ENCODE results near the gene FARP1. TPM values are rescaled to one million over a fixed set of nuclear protein-coding genes. Genes with fewer than 3 reads are reported as not detected.

The FARP1 gene
- total RNA-seq, 1 donor from 2014 or later = 128 TPM

GRCh38 chr13:98297051-98297450, 154.2 kb downstream of the FARP1 start:
- TF ChIP-seq EZH2 (IDR thresholded peaks at IDR 0.05; ENCODE audit: insufficient read depth, low read length) = no peak
- TF ChIP-seq CTCF (IDR thresholded peaks at IDR 0.05; ENCODE audit: insufficient read depth, low read depth, low read length) = no peak
- Histone ChIP-seq H3K36me3 (ENCODE audit: insufficient read depth, low read length) (no peaks in the 10 kb centered on the region), H2AFZ (ENCODE audit: low read depth, low read length) (no peak overlapping the region), H3K4me1 (ENCODE audit: insufficient read depth, low read length) (peaks cover 26% of the 10 kb centered on the region), H3K4me3 (ENCODE audit: insufficient read depth, low read depth, low read length) (no peak overlapping the region), H3K9me3 (ENCODE audit: insufficient read depth, low read depth, low read length) (no peaks in the 10 kb centered on the region), H3K79me2 (ENCODE audit: insufficient read depth, low read length) (peaks cover 43% of the 10 kb centered on the region), H3K9ac (ENCODE audit: low read length) (no peak overlapping the region), H3K27ac (ENCODE audit: low read depth, low read length) (no peak overlapping the region), H3K27me3 (ENCODE audit: insufficient read depth, low read length) (no peaks in the 10 kb centered on the region), H4K20me1 (ENCODE audit: insufficient read depth, low read length) (peaks cover 39% of the 10 kb centered on the region), H3K4me2 (ENCODE audit: low read length) (no peak overlapping the region)
- DNase-seq (ENCODE audit: low read depth) = no peak
- no peak overlapping the region for H3K4me3 Mint-ChIP-seq (ENCODE audit: unreplicated experiment)
- no peaks in the 10 kb centered on the region for H3K9me3 Mint-ChIP-seq (ENCODE audit: unreplicated experiment)
- H3K36me3 Mint-ChIP-seq (ENCODE audit: low read depth, unreplicated experiment) = peaks cover 3% of the 10 kb centered on the region
- FAIRE-seq = no peak
- no peaks in the 10 kb centered on the region for H3K27me3 Mint-ChIP-seq (ENCODE audit: low read depth, unreplicated experiment)
- no peak overlapping the region for H3K27ac Mint-ChIP-seq (ENCODE audit: unreplicated experiment)
- peaks cover 31% of the 10 kb centered on the region for H3K4me1 Mint-ChIP-seq (ENCODE audit: low read depth, unreplicated experiment)

- Mint-ChIP-seq H3K27me3 (ENCODE audit: low read depth, unreplicated experiment) (no peaks in the 10 kb centered on the region), H3K4me1 (ENCODE audit: low read depth, unreplicated experiment) (peaks cover 35% of the 10 kb centered on the region), H3K9me3 (ENCODE audit: unreplicated experiment) (no peaks in the 10 kb centered on the region), H3K36me3 (ENCODE audit: low read depth, unreplicated experiment) (peaks cover 6% of the 10 kb centered on the region), H3K27ac (ENCODE audit: unreplicated experiment) (no peak overlapping the region), H3K4me3 (ENCODE audit: unreplicated experiment) (no peak overlapping the region)
- peaks cover 30% of the 10 kb centered on the region for H3K4me1 ChIP-seq (ENCODE audit: insufficient read depth, low read length)
- no peaks in the 10 kb centered on the region for H3K36me3 ChIP-seq (ENCODE audit: insufficient read depth, low read length)
- no peak overlapping the region for H3K9ac ChIP-seq (ENCODE audit: low read length)
- peaks cover 45% of the 10 kb centered on the region for H4K20me1 ChIP-seq (ENCODE audit: insufficient read depth, low read length)
- H3K27ac ChIP-seq (ENCODE audit: low read depth, low read length) = no peak overlapping the region
- H3K4me2 ChIP-seq (ENCODE audit: low read length) = no peak overlapping the region
- TF ChIP-seq CTCF (IDR thresholded peaks at IDR 0.05; ENCODE audit: insufficient read depth, low read depth, low read length) = no peak
- TF ChIP-seq EZH2 (IDR thresholded peaks at IDR 0.05; ENCODE audit: insufficient read depth, low read length) = no peak
- DNase-seq (ENCODE audit: low read depth) (no peak), FAIRE-seq (no peak)
- H3K4me3 ChIP-seq (ENCODE audit: insufficient read depth, low read depth, low read length) = no peak overlapping the region
- H3K79me2 ChIP-seq (ENCODE audit: insufficient read depth, low read length) = peaks cover 50% of the 10 kb centered on the region
- no peaks in the 10 kb centered on the region for H3K9me3 ChIP-seq (ENCODE audit: insufficient read depth, low read depth, low read length)
- no peaks in the 10 kb centered on the region for H3K27me3 ChIP-seq (ENCODE audit: insufficient read depth, low read length)
- no peak overlapping the region for H2AFZ ChIP-seq (ENCODE audit: low read depth, low read length)
Observed at GRCh38 chr13:98297745-98298144, 154.9 kb downstream of the FARP1 start.

GRCh38 chr13:98298599-98298998, 155.7 kb downstream of the FARP1 start:
- Histone ChIP-seq H2AFZ (ENCODE audit: low read depth, low read length) (no peak overlapping the region), H3K27me3 (ENCODE audit: insufficient read depth, low read length) (no peaks in the 10 kb centered on the region), H3K79me2 (ENCODE audit: insufficient read depth, low read length) (peaks cover 59% of the 10 kb centered on the region), H3K4me3 (ENCODE audit: insufficient read depth, low read depth, low read length) (no peak overlapping the region), H3K36me3 (ENCODE audit: insufficient read depth, low read length) (no peaks in the 10 kb centered on the region), H3K9ac (ENCODE audit: low read length) (no peak overlapping the region), H3K9me3 (ENCODE audit: insufficient read depth, low read depth, low read length) (no peaks in the 10 kb centered on the region), H4K20me1 (ENCODE audit: insufficient read depth, low read length) (peaks cover 45% of the 10 kb centered on the region), H3K27ac (ENCODE audit: low read depth, low read length) (no peak overlapping the region), H3K4me2 (ENCODE audit: low read length) (no peak overlapping the region), H3K4me1 (ENCODE audit: insufficient read depth, low read length) (peaks cover 30% of the 10 kb centered on the region)
- Mint-ChIP-seq H3K9me3 (ENCODE audit: unreplicated experiment) (peaks cover 2% of the 10 kb centered on the region), H3K4me1 (ENCODE audit: low read depth, unreplicated experiment) (peaks cover 34% of the 10 kb centered on the region), H3K27me3 (ENCODE audit: low read depth, unreplicated experiment) (no peaks in the 10 kb centered on the region), H3K4me3 (ENCODE audit: unreplicated experiment) (no peak overlapping the region), H3K36me3 (ENCODE audit: low read depth, unreplicated experiment) (peaks cover 6% of the 10 kb centered on the region), H3K27ac (ENCODE audit: unreplicated experiment) (no peak overlapping the region)
- DNase-seq (ENCODE audit: low read depth) = no peak
- TF ChIP-seq EZH2 (IDR thresholded peaks at IDR 0.05; ENCODE audit: insufficient read depth, low read length) (no peak), CTCF (IDR thresholded peaks at IDR 0.05; ENCODE audit: insufficient read depth, low read depth, low read length) (no peak)
- no peak for FAIRE-seq

All from astrocyte (in vitro differentiated cells and primary cell).